OCI-M1 (cell line): ENCODE data around the gene ACYP2.
"Not testable (repeated sequence)": the region's sequence is repeated elsewhere in the genome, so short reads cannot be mapped to it uniquely, and the experiment has no call there.

Source experiments
- DNase-seq: peaks from one replicate; lab custom pipeline; 2025; lab: John Stamatoyannopoulos, UW

ACYP2 gene

GRCh38 chr2:54227798-54228197 lies 112.4 kb downstream of the ACYP2 start:
- DNase-seq = peak; percentile 77

- no peak for DNase-seq
Measured at GRCh38 chr2:54228945-54229344, 113.5 kb downstream of the ACYP2 start.

- DNase-seq = no peak
Measured at GRCh38 chr2:54233832-54234649, 118.6 kb downstream of the ACYP2 start.

- no peak for DNase-seq
Measured at GRCh38 chr2:54237428-54237827, 122.0 kb downstream of the ACYP2 start.

- no peak for DNase-seq
Measured at GRCh38 chr2:54239427-54239826, 124.0 kb downstream of the ACYP2 start.

- no peak for DNase-seq
Measured at GRCh38 chr2:54240515-54241469, 125.4 kb downstream of the ACYP2 start.

GRCh38 chr2:54247115-54247514 lies 131.7 kb downstream of the ACYP2 start:
- no peak for DNase-seq

- DNase-seq = no peak
Measured at GRCh38 chr2:54249629-54250028, 134.2 kb downstream of the ACYP2 start.

GRCh38 chr2:54254180-54254579 lies 138.8 kb downstream of the ACYP2 start:
- no peak for DNase-seq

GRCh38 chr2:54255230-54256090 lies 140.0 kb downstream of the ACYP2 start:
- no peak for DNase-seq

GRCh38 chr2:54256091-54256694 lies 140.8 kb downstream of the ACYP2 start, which contains the start of gene TSPYL6:
TSPYL6 (minus strand) TSS chr2:54256229; CDS start chr2:54256151, 78 bp downstream.
- DNase-seq = no peak

GRCh38 chr2:54258166-54258565 lies 142.8 kb downstream of the ACYP2 start:
- no peak for DNase-seq

GRCh38 chr2:54259413-54260240 lies 144.2 kb downstream of the ACYP2 start:
- no peak for DNase-seq

- no peak for DNase-seq
Measured at GRCh38 chr2:54260241-54260595, 144.8 kb downstream of the ACYP2 start.

- DNase-seq = no peak
Measured at GRCh38 chr2:54261537-54261936, 146.1 kb downstream of the ACYP2 start.

GRCh38 chr2:54262015-54262765 lies 146.8 kb downstream of the ACYP2 start:
- no peak for DNase-seq

GRCh38 chr2:54265081-54265480 lies 149.7 kb downstream of the ACYP2 start:
- not testable (repeated sequence) for DNase-seq

- DNase-seq = no peak
Measured at GRCh38 chr2:54267577-54267976, 152.2 kb downstream of the ACYP2 start.

GRCh38 chr2:54271189-54271588 lies 155.8 kb downstream of the ACYP2 start:
- peak; percentile 89 for DNase-seq
